Colonic mucosa (tissue), 4 donors: ENCODE measurements around the gene ACOX2. TPM values are rescaled to one million over a fixed set of nuclear protein-coding genes. Genes with fewer than 3 reads are reported as not detected.

Source experiments
- DNase-seq: peaks from one replicate; pipeline ENCODE4 v3.0.0-alpha.2; 2020
- H3K27ac ChIP-seq: fragments of 200-600 bp; one replicate; pipeline ENCODE4 v1.8.0; 2021
- H3K27me3 ChIP-seq: fragments of 200-600 bp; one replicate; pipeline ENCODE4 v1.8.0; 2021
- H3K36me3 ChIP-seq: fragments of 200-600 bp; one replicate; pipeline ENCODE4 v1.8.0; 2021
- H3K4me1 ChIP-seq: fragments of 200-600 bp; one replicate; pipeline ENCODE4 v1.8.0; 2021; ENCODE audit warnings: mild to moderate bottlenecking
- H3K4me3 ChIP-seq: fragments of 200-600 bp; one replicate; pipeline ENCODE4 v1.8.0; 2021
- H3K9ac ChIP-seq, 2 donors: one replicate each; pipeline ENCODE4 v1.7.0; 2013; ENCODE audit warnings: control low read depth in 2 of 2, low read depth in 2 of 2, low read length in 2 of 2
- H3K9me3 ChIP-seq: fragments of 200-600 bp; one replicate; pipeline ENCODE4 v1.8.0; 2021
- CTCF ChIP-seq: fragments of 200-600 bp; IDR thresholded peaks from one replicate; pipeline ENCODE4 v1.8.0; 2022; ENCODE audit warnings: antibody characterized with exemption, mild to moderate bottlenecking
- intact Hi-C: fragments of 100-400 bp; cut with DNase I; formaldehyde crosslinking; loops from one replicate; pipeline ENCODE4 v1.14.1; 2022
- total RNA-seq, 2 donors: library from RNA; stranded (reverse); fragmentation: NEBNext Ultra II Directional in 1 of 2; extraction: Animal tissue kit (Norgen Biotek cat#: 25700) in 1 of 2; gene quantifications; one replicate each; pipeline ENCODE4 v1.2.1, GENCODE V29; 2021
- donor health status: healthy.
- donor health status: DM: no; HTN: no; CAD: no.
- donor health status: DM: no; HTN: no; CAD: no.

Gene ACOX2
- total RNA-seq, 2 donors from 2014 or later = 14.6 to 22.4 TPM

DNA sequence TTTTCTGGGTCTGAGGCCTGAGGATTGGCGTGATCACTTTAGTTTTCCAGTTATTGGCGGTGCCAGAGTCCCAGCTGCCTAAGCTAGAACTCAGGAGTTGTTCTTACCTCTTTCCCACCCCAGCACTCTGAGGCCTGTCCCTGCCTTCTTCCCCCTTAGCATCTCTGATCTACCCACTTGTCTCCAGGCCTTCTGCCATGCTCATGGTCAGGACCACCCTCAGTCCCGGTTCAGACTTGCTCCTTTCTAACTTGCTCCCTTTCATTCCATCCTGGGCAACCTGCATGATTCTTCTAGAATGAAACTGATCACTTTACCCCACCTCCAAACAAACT is 15.7 kb downstream of the ACOX2 start:
- no peak overlapping the region for H3K4me3 ChIP-seq
- no peak for DNase-seq
- no peaks in the 10 kb centered on the region for H3K27me3 ChIP-seq
- no peak for TF ChIP-seq CTCF
- H3K36me3 ChIP-seq = no peaks in the 10 kb centered on the region
- no peak overlapping the region for H3K9ac ChIP-seq
- H3K9me3 ChIP-seq = no peaks in the 10 kb centered on the region
- no peaks in the 10 kb centered on the region for H3K4me1 ChIP-seq
- no peak overlapping the region for H3K27ac ChIP-seq
- intact Hi-C loops = no loop called here

DNA sequence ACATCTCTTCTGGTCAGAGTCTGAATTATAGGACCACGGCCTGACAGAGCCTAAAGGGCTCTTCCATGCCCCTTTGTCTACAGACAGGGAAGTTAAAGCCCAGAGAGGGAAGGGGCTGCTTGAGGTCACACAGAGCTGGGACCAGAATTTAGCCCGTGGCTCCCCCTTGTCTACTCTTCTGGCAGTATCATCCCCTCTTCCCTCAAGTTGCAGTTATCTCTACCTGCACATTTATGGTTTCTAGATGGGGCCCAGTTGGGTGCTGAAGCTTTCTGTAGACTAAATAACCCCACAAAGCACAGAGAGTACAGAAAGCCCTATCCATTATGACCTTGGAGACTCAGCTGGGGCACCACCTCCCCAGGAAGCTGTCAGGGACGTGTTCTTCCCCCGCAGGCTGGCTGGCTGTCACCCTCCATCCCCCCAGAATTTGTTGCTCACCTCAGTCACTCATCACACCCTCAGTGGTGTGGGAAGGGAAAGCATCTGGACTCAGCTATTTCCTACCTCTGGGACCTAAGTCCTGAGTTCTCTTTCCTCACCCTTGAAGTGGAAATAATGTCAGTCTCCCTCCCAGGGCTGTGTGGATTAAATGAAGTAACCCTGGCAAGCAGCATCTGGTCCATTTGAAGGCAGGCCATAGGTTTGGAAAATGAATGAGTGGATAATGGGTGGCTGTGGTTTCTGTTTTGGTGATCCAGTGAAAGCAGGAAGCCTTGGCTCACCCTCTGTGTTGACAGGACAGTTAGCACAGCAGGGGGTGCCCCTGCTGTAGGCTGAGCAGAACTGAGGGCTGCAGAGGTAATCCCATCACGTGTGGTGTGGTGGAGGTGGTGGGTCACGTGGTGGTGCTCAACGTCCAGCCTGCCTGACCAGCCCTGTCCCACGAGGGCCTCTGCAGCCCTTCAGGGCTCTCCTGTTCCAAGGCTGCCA is 16.3 kb downstream of the ACOX2 start:
- Histone ChIP-seq H3K27ac (no peak overlapping the region), H3K4me3 (no peak overlapping the region), H3K27me3 (no peaks in the 10 kb centered on the region), H3K36me3 (no peaks in the 10 kb centered on the region), H3K9ac (no peak overlapping the region), H3K4me1 (no peaks in the 10 kb centered on the region), H3K9me3 (no peaks in the 10 kb centered on the region)
- no peak for DNase-seq
- intact Hi-C loops = no loop called here
- TF ChIP-seq CTCF = no peak

GRCh38 chr3:58519668-58520402 is 17.2 kb downstream of the ACOX2 start:
- no peak overlapping the region for H3K27ac ChIP-seq
- H3K4me3 ChIP-seq = no peak overlapping the region
- no peak for DNase-seq
- no peaks in the 10 kb centered on the region for H3K4me1 ChIP-seq
- H3K27me3 ChIP-seq = no peaks in the 10 kb centered on the region
- no peak for TF ChIP-seq CTCF
- no peaks in the 10 kb centered on the region for H3K36me3 ChIP-seq
- intact Hi-C loops = no loop called here
- no peak overlapping the region for H3K9ac ChIP-seq
- no peaks in the 10 kb centered on the region for H3K9me3 ChIP-seq

- TF ChIP-seq CTCF = no peak
- Histone ChIP-seq H3K27me3 (no peaks in the 10 kb centered on the region), H3K9me3 (no peaks in the 10 kb centered on the region), H3K9ac (no peak overlapping the region), H3K27ac (no peak overlapping the region), H3K4me1 (no peaks in the 10 kb centered on the region), H3K4me3 (no peak overlapping the region), H3K36me3 (no peaks in the 10 kb centered on the region)
- intact Hi-C loops = no loop called here
- DNase-seq = no peak
Measured at GRCh38 chr3:58518291-58518789, 18.6 kb downstream of the ACOX2 start.

DNA sequence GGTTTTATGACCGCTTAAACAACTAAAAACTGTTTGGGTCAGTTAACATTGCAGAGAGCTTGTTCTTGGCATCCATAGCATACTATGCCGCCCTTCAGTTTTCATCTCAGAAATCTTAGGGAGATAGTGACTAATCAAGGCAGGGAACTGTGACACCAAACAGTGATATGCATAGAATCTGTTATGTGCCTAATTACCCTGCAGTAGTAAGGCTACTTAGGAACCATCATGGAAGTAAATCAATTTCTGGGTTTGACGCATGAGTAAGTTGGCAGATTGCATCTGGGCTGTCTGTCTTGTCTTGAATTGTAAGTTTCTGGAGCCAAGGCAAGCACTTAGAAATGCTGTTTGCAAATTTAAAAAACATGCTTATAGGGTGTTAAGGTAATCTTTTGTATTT is 22.6 kb downstream of the ACOX2 start:
- intact Hi-C loops = no loop called here

More for the DNA sequence above, 22.6 kb downstream of the ACOX2 start:
- no peak for TF ChIP-seq CTCF
- no peaks in the 10 kb centered on the region for H3K36me3 ChIP-seq
- H3K9me3 ChIP-seq = no peaks in the 10 kb centered on the region
- no peak overlapping the region for H3K9ac ChIP-seq
- no peak for DNase-seq
- H3K4me3 ChIP-seq = no peak overlapping the region
- H3K27ac ChIP-seq = no peak overlapping the region
- H3K27me3 ChIP-seq = no peaks in the 10 kb centered on the region
- no peaks in the 10 kb centered on the region for H3K4me1 ChIP-seq
